ENCODE data around the gene MCM5.

DNA sequence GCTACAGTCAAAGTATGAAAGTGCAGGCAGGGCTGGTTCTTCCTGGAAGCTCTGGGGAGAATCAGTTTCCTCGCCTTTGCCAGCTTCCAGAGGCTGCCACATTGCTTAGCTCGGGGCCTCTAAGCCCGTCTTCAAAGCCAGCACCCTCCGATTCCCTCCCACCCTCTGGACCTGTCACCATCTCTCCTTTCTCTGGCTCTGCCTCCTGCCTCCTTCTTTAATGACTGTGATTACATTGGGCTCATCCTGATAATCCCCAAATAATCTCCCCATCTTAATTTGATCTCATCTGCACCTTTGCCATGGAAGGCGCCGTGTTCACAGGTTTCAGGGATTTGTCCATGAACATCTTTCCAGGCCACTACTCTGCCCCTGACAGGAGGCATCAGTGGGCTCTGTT lies 42.5 kb downstream of the MCM5 start:
- TF ChIP-seq, protein P1, sequence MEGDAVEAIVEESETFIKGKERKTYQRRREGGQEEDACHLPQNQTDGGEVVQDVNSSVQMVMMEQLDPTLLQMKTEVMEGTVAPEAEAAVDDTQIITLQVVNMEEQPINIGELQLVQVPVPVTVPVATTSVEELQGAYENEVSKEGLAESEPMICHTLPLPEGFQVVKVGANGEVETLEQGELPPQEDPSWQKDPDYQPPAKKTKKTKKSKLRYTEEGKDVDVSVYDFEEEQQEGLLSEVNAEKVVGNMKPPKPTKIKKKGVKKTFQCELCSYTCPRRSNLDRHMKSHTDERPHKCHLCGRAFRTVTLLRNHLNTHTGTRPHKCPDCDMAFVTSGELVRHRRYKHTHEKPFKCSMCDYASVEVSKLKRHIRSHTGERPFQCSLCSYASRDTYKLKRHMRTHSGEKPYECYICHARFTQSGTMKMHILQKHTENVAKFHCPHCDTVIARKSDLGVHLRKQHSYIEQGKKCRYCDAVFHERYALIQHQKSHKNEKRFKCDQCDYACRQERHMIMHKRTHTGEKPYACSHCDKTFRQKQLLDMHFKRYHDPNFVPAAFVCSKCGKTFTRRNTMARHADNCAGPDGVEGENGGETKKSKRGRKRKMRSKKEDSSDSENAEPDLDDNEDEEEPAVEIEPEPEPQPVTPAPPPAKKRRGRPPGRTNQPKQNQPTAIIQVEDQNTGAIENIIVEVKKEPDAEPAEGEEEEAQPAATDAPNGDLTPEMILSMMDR (IDR thresholded peaks at IDR 0.05; ENCODE audit: low read length) = no peak
- no peak for TF ChIP-seq EZH2 (IDR thresholded peaks at IDR 0.05; ENCODE audit: borderline replicate concordance, low read length)
